PFSK-1 (cell line): ENCODE data around the gene MIPEP.

ENCODE experiments used
- FOXP2 ChIP-seq: optimal IDR thresholded peaks from 2 replicates; pipeline ENCODE3; 2011; ENCODE audit warnings: borderline replicate concordance, control low read depth, inconsistent platforms; ENCODE audit not compliant: insufficient read depth; ENCODE audit errors: extremely low read length, extremely low read depth
- POLR2AphosphoS5 ChIP-seq: IDR thresholded peaks from 2 replicates; pipeline ENCODE4 v1.6.1; 2012; ENCODE audit warnings: low read depth, mild to moderate bottlenecking, control low read depth, low read length, moderate library complexity
- SIN3A ChIP-seq: IDR thresholded peaks from 2 replicates; pipeline ENCODE4 v1.6.1; 2012; ENCODE audit warnings: mild to moderate bottlenecking, low read length, moderate library complexity, borderline replicate concordance; ENCODE audit not compliant: insufficient read depth
- TAF1 ChIP-seq: IDR thresholded peaks from 2 replicates; pipeline ENCODE4 v1.6.1; 2012; ENCODE audit warnings: low read length, control low read depth, borderline replicate concordance; ENCODE audit not compliant: insufficient read depth
- TF ChIP-seq, protein P1 (sequence below), 2 experiments: IDR thresholded peaks; 2 replicates each; pipeline versions ENCODE4 v1.6.1 to v1.8.0; 2011 to 2012; ENCODE audit warnings: low read depth in 2 of 2, low read length in 2 of 2, control low read depth in 1 of 2, inconsistent platforms in 1 of 2, mild to moderate bottlenecking in 1 of 2, moderate library complexity in 1 of 2; ENCODE audit not compliant: insufficient read depth in 1 of 2

MIPEP gene

GRCh38 chr13:23817830-23818229 lies 71.4 kb downstream of the MIPEP start:
- TF ChIP-seq, protein P1, sequence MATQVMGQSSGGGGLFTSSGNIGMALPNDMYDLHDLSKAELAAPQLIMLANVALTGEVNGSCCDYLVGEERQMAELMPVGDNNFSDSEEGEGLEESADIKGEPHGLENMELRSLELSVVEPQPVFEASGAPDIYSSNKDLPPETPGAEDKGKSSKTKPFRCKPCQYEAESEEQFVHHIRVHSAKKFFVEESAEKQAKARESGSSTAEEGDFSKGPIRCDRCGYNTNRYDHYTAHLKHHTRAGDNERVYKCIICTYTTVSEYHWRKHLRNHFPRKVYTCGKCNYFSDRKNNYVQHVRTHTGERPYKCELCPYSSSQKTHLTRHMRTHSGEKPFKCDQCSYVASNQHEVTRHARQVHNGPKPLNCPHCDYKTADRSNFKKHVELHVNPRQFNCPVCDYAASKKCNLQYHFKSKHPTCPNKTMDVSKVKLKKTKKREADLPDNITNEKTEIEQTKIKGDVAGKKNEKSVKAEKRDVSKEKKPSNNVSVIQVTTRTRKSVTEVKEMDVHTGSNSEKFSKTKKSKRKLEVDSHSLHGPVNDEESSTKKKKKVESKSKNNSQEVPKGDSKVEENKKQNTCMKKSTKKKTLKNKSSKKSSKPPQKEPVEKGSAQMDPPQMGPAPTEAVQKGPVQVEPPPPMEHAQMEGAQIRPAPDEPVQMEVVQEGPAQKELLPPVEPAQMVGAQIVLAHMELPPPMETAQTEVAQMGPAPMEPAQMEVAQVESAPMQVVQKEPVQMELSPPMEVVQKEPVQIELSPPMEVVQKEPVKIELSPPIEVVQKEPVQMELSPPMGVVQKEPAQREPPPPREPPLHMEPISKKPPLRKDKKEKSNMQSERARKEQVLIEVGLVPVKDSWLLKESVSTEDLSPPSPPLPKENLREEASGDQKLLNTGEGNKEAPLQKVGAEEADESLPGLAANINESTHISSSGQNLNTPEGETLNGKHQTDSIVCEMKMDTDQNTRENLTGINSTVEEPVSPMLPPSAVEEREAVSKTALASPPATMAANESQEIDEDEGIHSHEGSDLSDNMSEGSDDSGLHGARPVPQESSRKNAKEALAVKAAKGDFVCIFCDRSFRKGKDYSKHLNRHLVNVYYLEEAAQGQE (IDR thresholded peaks at IDR 0.05; ENCODE audit: insufficient read depth in 1 of 2, low read depth in 2 of 2, low read length in 2 of 2), result no peak
- TF ChIP-seq TAF1 (no peak), POLR2AphosphoS5 (no peak), FOXP2 (no peak), SIN3A (no peak)

- TF ChIP-seq TAF1 (no peak), SIN3A (no peak), POLR2AphosphoS5 (no peak), FOXP2 (no peak)
- TF ChIP-seq, protein P1 (IDR thresholded peaks at IDR 0.05; ENCODE audit: insufficient read depth in 1 of 2, low read depth in 2 of 2, low read length in 2 of 2), result no peak
Observed at GRCh38 chr13:23817136-23817535, 72.1 kb downstream of the MIPEP start.

DNA sequence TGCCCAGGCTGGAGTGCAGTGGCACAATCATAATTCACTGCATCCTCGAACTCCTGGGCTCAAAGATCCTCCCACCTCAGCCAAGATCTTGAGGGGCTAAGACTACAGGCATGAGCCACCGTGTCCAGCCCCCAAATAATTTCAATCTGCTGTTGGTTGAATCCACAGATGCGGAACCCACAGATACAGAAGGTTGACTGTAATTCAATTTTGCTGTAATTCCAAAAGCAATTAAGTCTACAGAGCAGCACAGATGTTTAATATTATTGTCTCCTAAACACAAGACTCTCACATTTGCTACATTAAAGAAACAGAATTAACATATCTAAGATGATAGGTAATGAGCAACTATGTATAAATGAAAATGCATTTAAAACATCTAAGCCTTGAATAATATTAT lies 75.6 kb downstream of the MIPEP start:
- TF ChIP-seq, protein P1 (IDR thresholded peaks at IDR 0.05; ENCODE audit: insufficient read depth in 1 of 2, low read depth in 2 of 2, low read length in 2 of 2), result no peak
- no peak for TF ChIP-seq POLR2AphosphoS5
- TF ChIP-seq TAF1, result no peak
- no peak for TF ChIP-seq FOXP2
- no peak for TF ChIP-seq SIN3A

DNA sequence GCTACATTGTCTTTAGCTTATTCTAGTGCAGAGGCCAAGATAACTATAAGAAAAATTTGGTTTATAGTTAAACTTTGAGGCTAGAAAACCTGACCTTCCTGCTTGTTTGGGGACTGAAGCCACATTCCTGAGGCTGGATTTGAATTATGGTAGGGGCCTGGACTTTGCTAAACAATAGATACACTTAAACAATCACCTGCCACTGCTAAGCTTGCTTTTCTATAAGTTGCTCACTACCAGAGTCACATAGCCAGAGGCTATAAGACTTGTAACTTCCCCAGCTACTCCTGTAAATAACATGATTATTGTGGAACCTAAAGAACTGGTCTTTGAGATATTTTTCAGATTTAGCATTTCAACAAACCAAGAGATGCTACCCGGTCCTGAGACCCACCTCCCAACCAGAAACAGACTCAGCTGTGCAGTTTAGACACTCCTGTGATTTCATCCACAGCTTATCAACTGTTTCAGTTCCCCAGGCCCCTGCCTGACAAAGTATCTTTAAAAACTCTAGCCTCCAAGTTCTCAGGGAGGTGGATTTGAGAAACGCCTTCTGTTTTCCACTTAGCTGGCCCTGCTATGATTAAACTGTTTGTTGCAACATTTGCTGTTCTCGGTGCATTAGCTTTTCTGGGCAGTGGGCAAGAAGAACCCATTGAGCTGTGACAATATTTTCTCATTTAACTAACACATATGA lies 77.7 kb downstream of the MIPEP start:
- TF ChIP-seq, protein P1 (IDR thresholded peaks at IDR 0.05; ENCODE audit: insufficient read depth in 1 of 2, low read depth in 2 of 2, low read length in 2 of 2), result no peak
- TF ChIP-seq FOXP2 (no peak), TAF1 (no peak), POLR2AphosphoS5 (no peak), SIN3A (no peak)
